Keratinocyte (primary cell): Measurements from ENCODE around the gene SDR39U1. TPM values are rescaled to one million over a fixed set of nuclear protein-coding genes. Genes with fewer than 3 reads are reported as not detected.
"Not testable (repeated sequence)": the region's sequence is repeated elsewhere in the genome, so short reads cannot be mapped to it uniquely, and the experiment has no call there.

ENCODE experiments used
- DNase-seq: peaks from one replicate; pipeline ENCODE4 v3.0.0-alpha.2; 2011; ENCODE audit warnings: low read depth, missing footprints, low spot score
- FAIRE-seq: peaks from 2 replicates; lab custom pipeline; 2011; peaks lifted over from hg19 to GRCh38; lab: Jason Lieb, UNC
- H2AFZ ChIP-seq: 2 replicates; pipeline ENCODE4 v1.6.0; 2012; ENCODE audit warnings: low read length, control low read depth, inconsistent platforms; ENCODE audit not compliant: control insufficient read depth
- H3K27ac ChIP-seq: 2 replicates; pipeline ENCODE4 v1.5.1; 2011; ENCODE audit warnings: low read length; ENCODE audit not compliant: control insufficient read depth, insufficient read depth
- H3K27me3 ChIP-seq: 3 replicates; pipeline ENCODE4 v1.6.0; 2011; ENCODE audit warnings: low read length; ENCODE audit not compliant: control insufficient read depth, insufficient read depth; ENCODE audit errors: extremely low read depth
- H3K36me3 ChIP-seq, 2 experiments: 2 replicates in 1 of 2; 3 replicates in 1 of 2; pipeline ENCODE4 v1.5.1; 2011; ENCODE audit warnings: low read length in 2 of 2, mild to moderate bottlenecking in 1 of 2; ENCODE audit not compliant: control insufficient read depth in 2 of 2, insufficient read depth in 2 of 2; ENCODE audit errors: extremely low read depth in 1 of 2
- H3K4me1 ChIP-seq: 3 replicates; pipeline ENCODE4 v1.5.1; 2011; ENCODE audit warnings: low read length; ENCODE audit not compliant: control insufficient read depth, insufficient read depth; ENCODE audit errors: extremely low read depth
- H3K4me2 ChIP-seq: 3 replicates; pipeline ENCODE4 v1.6.0; 2011; ENCODE audit warnings: low read depth, low read length; ENCODE audit not compliant: control insufficient read depth, insufficient read depth; ENCODE audit errors: extremely low read depth
- H3K4me3 ChIP-seq, 3 experiments: fragments of 200-600 bp in 1 of 3; sonication (generic) in 1 of 3; 2 replicates in 2 of 3; 3 replicates in 1 of 3; pipeline ENCODE4 v1.5.1; 2011 to 2016; ENCODE audit warnings: low read length in 3 of 3, mild to moderate bottlenecking in 3 of 3, control low read depth in 2 of 3, inconsistent platforms in 1 of 3, low read depth in 1 of 3, mixed read lengths in 1 of 3, mixed run types in 1 of 3, moderate library complexity in 1 of 3; ENCODE audit not compliant: control insufficient read depth in 2 of 3, insufficient read depth in 2 of 3; ENCODE audit errors: extremely low read depth in 1 of 3
- H3K79me2 ChIP-seq: 2 replicates; pipeline ENCODE4 v1.6.0; 2012; ENCODE audit warnings: low read length; ENCODE audit not compliant: control insufficient read depth, insufficient read depth
- H3K9ac ChIP-seq: 3 replicates; pipeline ENCODE4 v1.6.0; 2011; ENCODE audit warnings: low read length; ENCODE audit not compliant: control insufficient read depth, insufficient read depth; ENCODE audit errors: extremely low read depth
- H3K9me1 ChIP-seq: 3 replicates; pipeline ENCODE4 v1.6.0; 2011; ENCODE audit warnings: low read length; ENCODE audit not compliant: control insufficient read depth, insufficient read depth; ENCODE audit errors: extremely low read depth
- H3K9me3 ChIP-seq: 2 replicates; pipeline ENCODE4 v1.5.1; 2012; ENCODE audit warnings: low read depth, low read length; ENCODE audit not compliant: control insufficient read depth
- H4K20me1 ChIP-seq: 3 replicates; pipeline ENCODE4 v1.6.0; 2011; ENCODE audit warnings: low read length; ENCODE audit not compliant: control insufficient read depth, insufficient read depth; ENCODE audit errors: extremely low read depth
- CTCF ChIP-seq, 3 experiments: IDR thresholded peaks in 1 of 3; conservative IDR thresholded peaks in 1 of 3; optimal IDR thresholded peaks in 1 of 3; 2 replicates in 2 of 3; 3 replicates in 1 of 3; pipeline versions ENCODE3 to v1.5.1; 2011; ENCODE audit warnings: low read length in 3 of 3, mild to moderate bottlenecking in 3 of 3, moderate library complexity in 2 of 3, control low read depth in 1 of 3, inconsistent platforms in 1 of 3; ENCODE audit not compliant: insufficient read depth in 2 of 3; ENCODE audit errors: extremely low read depth in 1 of 3
- EZH2 ChIP-seq: IDR thresholded peaks from one replicate; pipeline ENCODE4 v1.6.1; 2012; ENCODE audit warnings: inconsistent platforms, mild to moderate bottlenecking, low read length, moderate library complexity
- dilution Hi-C: fragments of 300-500 bp; cut with MboI; formaldehyde crosslinking; loops from one replicate; pipeline ENCODE4 v1.7.0; 2020; ENCODE audit warnings: low sequenced_read_pairs; ENCODE audit not compliant: extremely low pct_ligation_motif_present
- polyA minus RNA-seq, 3 experiments: library from RNA; depleted of rRNA, polyadenylated mRNA; stranded (reverse); fragments of >200 nt; gene quantifications; 1 replicate in 1 of 3; 2 replicates in 1 of 3; 3 replicates in 1 of 3; pipeline ENCODE4 v1.2.3, GENCODE V29; 2011
- polyA plus RNA-seq, 5 experiments: library from polyadenylated mRNA; depleted of rRNA in 3 of 5; stranded (reverse) in 3 of 5; stranded (forward) in 1 of 5; unstranded in 1 of 5; fragments of >200 nt; gene quantifications; 1 replicate in 1 of 5; 2 replicates in 3 of 5; 3 replicates in 1 of 5; pipeline versions ENCODE4 v1.2.1 to v1.2.3, GENCODE V29; 2011 to 2012; ENCODE audit warnings: missing spikeins in 2 of 5, low read depth in 1 of 5, low replicate concordance in 1 of 5

SDR39U1 gene
- polyA plus RNA-seq (25.3 to 31.1 TPM (median 27.4 TPM) in 3 replicates), polyA minus RNA-seq (7.9 to 14.1 TPM (median 8.1 TPM) in 3 replicates)
- 1.6 TPM for polyA plus RNA-seq (2011; ENCODE audit: low read depth)
- polyA plus RNA-seq (2011; cell fraction: cytosol; rRNA removed): 12.9 and 25.7 TPM in 2 replicates
- 82.1 and 87.4 TPM in 2 replicates for polyA plus RNA-seq (2011; cell fraction: nucleus; rRNA removed)
- 23.7 and 29.3 TPM in 2 replicates for polyA plus RNA-seq (2012; ENCODE audit: low replicate concordance)
- 14.2 TPM for polyA minus RNA-seq (2011; cell fraction: cytosol; rRNA and poly(A)+ RNA removed)
- 7.8 and 9.8 TPM in 2 replicates for polyA minus RNA-seq (2011; cell fraction: nucleus; rRNA and poly(A)+ RNA removed)

- H3K9me3 ChIP-seq: no peaks in the 10 kb centered on the region
- H3K4me1 ChIP-seq: peaks cover 12% of the 10 kb centered on the region
- peak within 1 kb of the TSS; percentile 86 for H2AFZ ChIP-seq
- peak; percentile 91 for DNase-seq
- no peaks in the 10 kb centered on the region for H3K27me3 ChIP-seq
- no peaks in the 10 kb centered on the region for H4K20me1 ChIP-seq
- peak; percentile 88 for FAIRE-seq
- peak within 1 kb of the TSS; percentile 69 to 98 (median 97) for H3K4me3 ChIP-seq
- peaks cover 21% of the 10 kb centered on the region for H3K79me2 ChIP-seq
- peak within 1 kb of the TSS; percentile 90 for H3K27ac ChIP-seq
- peak within 1 kb of the TSS; percentile 97 for H3K4me2 ChIP-seq
- no peaks in the 10 kb centered on the region for H3K9me1 ChIP-seq
- dilution Hi-C loops: no loop called here
- no peak for TF ChIP-seq CTCF (optimal IDR thresholded peaks at IDR 0.05 in 1 of 3, IDR thresholded peaks at IDR 0.05 in 1 of 3, conservative IDR thresholded peaks at IDR 0.05 in 1 of 3; ENCODE audit: extremely low read depth in 1 of 3, insufficient read depth in 2 of 3, low read length in 3 of 3)
- TF ChIP-seq EZH2: no peak
- peak within 1 kb of the TSS; percentile 90 for H3K9ac ChIP-seq
- peaks cover 23 to 45% of the 10 kb centered on the region in 2 experiments for H3K36me3 ChIP-seq
Observed at GRCh38 chr14:24442240-24443052, at the start of gene SDR39U1. Gene SDR39U1 (minus strand): TSS chr14:24442776. CDS start chr14:24442769, 7 bp downstream.

GRCh38 chr14:24491586-24492408 lies 49.2 kb upstream of the SDR39U1 start:
- H3K4me3 ChIP-seq, H3K36me3 ChIP-seq, H3K27me3 ChIP-seq, H3K4me2 ChIP-seq, H3K9me3 ChIP-seq, H3K9ac ChIP-seq, DNase-seq, H3K79me2 ChIP-seq, dilution Hi-C loops, FAIRE-seq, H4K20me1 ChIP-seq, H2AFZ ChIP-seq, H3K4me1 ChIP-seq, H3K9me1 ChIP-seq, H3K27ac ChIP-seq: not testable (repeated sequence)
